Esophagus squamous epithelium (tissue), 5 donors: ENCODE data around the gene MVK. TPM values are rescaled to one million over a fixed set of nuclear protein-coding genes. Genes with fewer than 3 reads are reported as not detected.
A peak's percentile ranks its signal among the peaks of the same experiment; 100 is the strongest.

Experiments
- DNase-seq: peaks from one replicate; lab custom pipeline; 2025; lab: John Stamatoyannopoulos, UW
- H3K27ac ChIP-seq, 4 donors: fragments of 200-600 bp; sonication (generic); one replicate each; pipeline ENCODE4 v1.5.1; 2016 to 2019; ENCODE audit warnings: mild to moderate bottlenecking in 1 of 4
- H3K27me3 ChIP-seq, 4 donors: fragments of 200-600 bp; sonication (generic); 1 replicate in 3 of 4; 2 replicates in 1 of 4; pipeline versions ENCODE4 v1.5.1 to v1.6.0; 2017 to 2021; ENCODE audit warnings: antibody characterized with exemption in 1 of 4
- H3K36me3 ChIP-seq, 3 donors: fragments of 200-600 bp; sonication (generic); one replicate each; pipeline ENCODE4 v1.5.1; 2016 to 2019
- H3K4me1 ChIP-seq, 3 donors: fragments of 200-600 bp; sonication (generic); one replicate each; pipeline ENCODE4 v1.5.1; 2017 to 2019
- H3K4me3 ChIP-seq, 4 donors: fragments of 200-600 bp; sonication (generic); 1 replicate in 3 of 4; 2 replicates in 1 of 4; pipeline ENCODE4 v1.5.1; 2016 to 2019; ENCODE audit warnings: mild to moderate bottlenecking in 2 of 4, moderate library complexity in 1 of 4
- H3K9me3 ChIP-seq, 3 donors: fragments of 200-600 bp; sonication (generic); one replicate each; pipeline ENCODE4 v1.5.1; 2016 to 2019
- POLR2A ChIP-seq, 4 donors: fragments of 450-650 bp; IDR thresholded peaks; one replicate each; pipeline ENCODE4 v1.6.1; 2017; ENCODE audit warnings: antibody characterized with exemption in 4 of 4, mild to moderate bottlenecking in 4 of 4, moderate library complexity in 3 of 4
- WGBS, 2 donors: methylation state at CpG; one replicate each; pipeline ENCODE4 v1.1.5; 2018; 5-methylcytosine and 5-hydroxymethylcytosine counted together
- intact Hi-C: fragments of 100-400 bp; cut with DNase I; formaldehyde crosslinking; loops from one replicate; pipeline ENCODE4 v1.15.0; 2022
- total RNA-seq, 4 donors: library from RNA; depleted of rRNA; stranded (reverse); fragments of >200 nt; gene quantifications; one replicate each; pipeline ENCODE4 v1.1.0, GENCODE V29; 2016
- TF ChIP-seq, protein P1 (sequence below), 6 experiments: fragments of 450-650 bp in 4 of 6; fragments of 200-600 bp in 2 of 6; sonication (generic) in 2 of 6; IDR thresholded peaks; one replicate each; pipeline ENCODE4 v1.5.1; 2016 to 2019; ENCODE audit warnings: antibody characterized with exemption in 6 of 6, mild to moderate bottlenecking in 4 of 6, moderate library complexity in 4 of 6
- donor health status: DM: yes; HTN: yes; CAD: no.

Gene MVK
- total RNA-seq, 4 donors from 2014 or later: 38.9 to 62.6 (median 46.4) TPM

DNA sequence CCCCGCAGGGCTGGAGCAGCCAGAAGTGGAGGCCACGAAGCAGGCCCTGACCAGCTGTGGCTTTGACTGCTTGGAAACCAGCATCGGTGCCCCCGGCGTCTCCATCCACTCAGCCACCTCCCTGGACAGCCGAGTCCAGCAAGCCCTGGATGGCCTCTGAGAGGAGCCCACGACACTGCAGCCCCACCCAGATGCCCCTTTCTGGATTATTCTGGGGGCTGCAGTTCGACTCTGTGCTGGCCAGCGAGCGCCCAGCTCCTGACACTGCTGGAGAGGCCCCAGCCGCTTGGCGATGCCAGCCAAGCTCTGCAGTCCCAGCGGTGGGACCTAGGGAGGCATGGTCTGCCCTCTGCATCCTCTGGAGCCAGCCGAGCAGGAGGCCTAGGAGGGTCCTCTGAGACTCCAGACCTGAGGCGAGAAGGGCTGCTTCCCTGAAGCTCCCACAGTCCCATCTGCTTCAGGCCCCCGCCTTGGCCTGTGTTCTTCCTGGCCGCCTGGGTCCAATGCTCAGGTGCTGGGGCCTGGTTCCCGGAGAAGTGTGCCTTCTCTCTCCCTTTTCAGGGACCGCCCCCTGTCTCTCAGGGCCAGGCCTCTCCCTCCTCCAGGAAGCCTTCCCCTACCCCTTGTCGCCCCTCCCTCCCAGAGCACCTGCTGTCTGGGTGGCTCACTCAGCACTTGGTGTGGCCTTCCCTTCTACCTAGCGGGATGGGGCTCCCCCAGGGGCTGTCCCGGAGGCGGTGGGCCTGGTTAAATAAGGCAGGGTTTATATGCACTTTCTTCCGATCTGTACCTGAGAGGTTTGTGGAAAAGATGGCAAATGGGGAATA lies 23.0 kb downstream of the MVK start:
- intact Hi-C loops: loop anchor here (5.0 kb wide), 1 partner anchor 176 kb away; no protein-coding TSS in a partner anchor
- WGBS, 2 donors: 72 to 85% methylated on average over 9 to 10 of the region's 24 CpGs
- TF ChIP-seq, protein P1, sequence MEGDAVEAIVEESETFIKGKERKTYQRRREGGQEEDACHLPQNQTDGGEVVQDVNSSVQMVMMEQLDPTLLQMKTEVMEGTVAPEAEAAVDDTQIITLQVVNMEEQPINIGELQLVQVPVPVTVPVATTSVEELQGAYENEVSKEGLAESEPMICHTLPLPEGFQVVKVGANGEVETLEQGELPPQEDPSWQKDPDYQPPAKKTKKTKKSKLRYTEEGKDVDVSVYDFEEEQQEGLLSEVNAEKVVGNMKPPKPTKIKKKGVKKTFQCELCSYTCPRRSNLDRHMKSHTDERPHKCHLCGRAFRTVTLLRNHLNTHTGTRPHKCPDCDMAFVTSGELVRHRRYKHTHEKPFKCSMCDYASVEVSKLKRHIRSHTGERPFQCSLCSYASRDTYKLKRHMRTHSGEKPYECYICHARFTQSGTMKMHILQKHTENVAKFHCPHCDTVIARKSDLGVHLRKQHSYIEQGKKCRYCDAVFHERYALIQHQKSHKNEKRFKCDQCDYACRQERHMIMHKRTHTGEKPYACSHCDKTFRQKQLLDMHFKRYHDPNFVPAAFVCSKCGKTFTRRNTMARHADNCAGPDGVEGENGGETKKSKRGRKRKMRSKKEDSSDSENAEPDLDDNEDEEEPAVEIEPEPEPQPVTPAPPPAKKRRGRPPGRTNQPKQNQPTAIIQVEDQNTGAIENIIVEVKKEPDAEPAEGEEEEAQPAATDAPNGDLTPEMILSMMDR (IDR thresholded peaks at IDR 0.05): no peak
- TF ChIP-seq POLR2A (IDR thresholded peaks at IDR 0.05): no peak
- H3K9me3 ChIP-seq: no peaks in the 10 kb centered on the region
- H3K27ac ChIP-seq: no peak overlapping the region
- peaks cover 7 to 11% (median 7%) of the 10 kb centered on the region in 3 donors for H3K4me1 ChIP-seq
- H3K36me3 ChIP-seq: peaks cover 4 to 58% (median 4%) of the 10 kb centered on the region in 3 donors
- H3K27me3 ChIP-seq: peaks cover 0 to 6% (median 0%) of the 10 kb centered on the region in 4 donors
- no peak for DNase-seq
- H3K4me3 ChIP-seq: no peak overlapping the region

DNA sequence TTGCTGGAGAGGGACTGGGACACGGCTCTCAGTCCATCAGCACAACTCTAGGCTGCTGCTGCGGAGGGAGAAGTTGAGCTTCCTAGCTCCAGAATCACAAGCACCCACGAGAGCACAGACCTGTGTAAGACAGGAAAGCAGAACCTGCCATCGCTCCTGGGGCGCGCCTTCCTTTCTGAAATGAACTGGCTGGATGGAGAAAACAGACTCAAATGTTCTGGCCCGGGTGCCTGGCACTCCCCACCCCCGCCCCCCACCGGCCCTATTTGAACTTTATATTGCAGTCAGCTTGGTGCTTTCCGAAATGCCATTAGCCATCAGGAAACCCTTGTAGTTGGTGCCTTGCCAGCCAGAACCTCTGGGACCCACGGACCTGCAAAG lies 23.8 kb downstream of the MVK start:
- WGBS, 2 donors: 0 to 80% methylated on average over 1 to 2 of the region's 11 CpGs
- intact Hi-C loops: loop anchor here (5.0 kb wide), 1 partner anchor 175 kb away; no protein-coding TSS in a partner anchor
- H3K27ac ChIP-seq: no peak overlapping the region
- H3K4me1 ChIP-seq: peaks cover 7 to 11% (median 7%) of the 10 kb centered on the region in 3 donors
- H3K27me3 ChIP-seq: peaks cover 0 to 8% (median 0%) of the 10 kb centered on the region in 4 donors
- no peak overlapping the region for H3K4me3 ChIP-seq
- H3K36me3 ChIP-seq: peaks cover 4 to 50% (median 4%) of the 10 kb centered on the region in 3 donors
- TF ChIP-seq, protein P1 (IDR thresholded peaks at IDR 0.05): no peak
- TF ChIP-seq POLR2A (IDR thresholded peaks at IDR 0.05): no peak
- H3K9me3 ChIP-seq: no peaks in the 10 kb centered on the region
- no peak for DNase-seq

DNA sequence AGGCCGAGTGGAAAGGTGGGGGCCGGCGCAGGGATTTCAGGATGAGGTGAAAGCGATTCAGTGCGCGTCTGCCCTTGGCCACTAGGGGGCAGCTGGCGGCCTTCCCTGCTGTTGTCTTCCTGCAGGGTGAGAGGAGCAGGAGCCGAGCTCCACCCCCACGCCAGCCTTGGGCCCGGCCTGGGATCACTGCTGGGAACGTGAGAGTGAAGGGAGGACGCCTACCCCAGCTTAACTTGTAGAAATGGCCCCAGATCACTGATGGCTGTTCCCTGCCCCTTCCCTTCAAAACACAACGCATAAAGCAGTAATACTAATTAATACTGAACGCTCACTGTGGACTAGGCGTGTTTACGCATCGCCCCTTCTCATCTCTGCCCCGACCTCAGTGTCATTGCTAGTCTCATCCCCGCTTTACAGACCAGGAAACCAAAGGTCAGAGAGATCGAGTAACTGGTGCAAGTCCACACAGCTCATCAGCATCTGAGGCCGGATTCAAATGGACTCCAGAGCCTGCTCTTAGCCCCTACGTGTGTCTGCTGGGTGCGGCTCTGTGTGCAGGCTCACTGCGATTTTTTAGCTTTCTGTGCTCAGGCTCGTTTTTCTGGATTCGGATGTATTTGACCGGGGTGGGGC lies 24.3 kb downstream of the MVK start:
- no peak overlapping the region for H3K4me3 ChIP-seq
- H3K4me1 ChIP-seq: peaks cover 7 to 11% (median 7%) of the 10 kb centered on the region in 3 donors
- no peak overlapping the region for H3K27ac ChIP-seq
- WGBS, 2 donors: 41 to 42% methylated on average over 18 to 27 of the region's 27 CpGs
- no peak for DNase-seq
- H3K27me3 ChIP-seq: peaks cover 0 to 13% (median 0%) of the 10 kb centered on the region in 4 donors
- H3K36me3 ChIP-seq: peaks cover 4 to 45% (median 4%) of the 10 kb centered on the region in 3 donors
- H3K9me3 ChIP-seq: no peaks in the 10 kb centered on the region
- intact Hi-C loops: loop anchor here (5.0 kb wide), 1 partner anchor 174 kb away; no protein-coding TSS in a partner anchor
- no peak for TF ChIP-seq POLR2A (IDR thresholded peaks at IDR 0.05)
- TF ChIP-seq, protein P1 (IDR thresholded peaks at IDR 0.05): peak; percentile 90 to 97 (median 94)

DNA sequence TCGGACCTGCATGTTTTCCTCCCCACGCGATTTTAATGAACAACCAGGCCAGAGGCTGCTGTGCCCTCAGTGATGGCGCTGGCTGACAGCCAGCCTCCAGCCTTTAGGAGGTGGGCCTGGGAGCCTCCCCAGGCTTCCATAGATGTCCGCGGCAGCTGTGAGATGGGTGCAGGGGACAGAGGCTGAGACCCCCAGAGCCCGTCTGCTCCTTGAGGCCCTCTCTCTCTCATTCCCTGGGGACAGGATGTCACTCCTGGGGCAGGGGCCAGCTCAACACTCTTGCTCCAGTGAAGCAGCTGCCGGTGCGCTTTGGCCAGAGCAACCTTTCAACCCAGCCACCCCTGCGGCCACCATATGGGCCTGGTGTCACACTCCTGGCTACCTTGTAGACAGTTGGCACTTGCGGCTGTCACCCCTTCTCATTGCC lies 24.8 kb downstream of the MVK start:
- intact Hi-C loops: loop anchor here (5.0 kb wide), 1 partner anchor 174 kb away; no protein-coding TSS in a partner anchor

More for the DNA sequence above, 24.8 kb downstream of the MVK start:
- DNase-seq: no peak
- WGBS, 2 donors: 71 to 88% methylated on average over 1 to 11 of the region's 11 CpGs
- Histone ChIP-seq H3K27me3 (peaks cover 0 to 16% (median 0%) of the 10 kb centered on the region in 4 donors), H3K27ac (no peak overlapping the region), H3K4me1 (peaks cover 7 to 11% (median 7%) of the 10 kb centered on the region in 3 donors), H3K36me3 (peaks cover 4 to 39% (median 4%) of the 10 kb centered on the region in 3 donors), H3K9me3 (no peaks in the 10 kb centered on the region), H3K4me3 (no peak overlapping the region)
- no peak for TF ChIP-seq POLR2A (IDR thresholded peaks at IDR 0.05)
- TF ChIP-seq, protein P1 (IDR thresholded peaks at IDR 0.05): no peak
